Upper lobe of left lung (tissue), 6 donors: ENCODE results near the gene RNF114. TPM values are rescaled to one million over a fixed set of nuclear protein-coding genes. Genes with fewer than 3 reads are reported as not detected.

Experiments used
- ATAC-seq, 2 donors: fragments of 200-7000 bp; cut with Tn5 transposase; one replicate each; pipeline ENCODE4 v1.9.1; 2022; ENCODE audit warnings: mild to moderate bottlenecking in 2 of 2, moderate library complexity in 2 of 2; ENCODE audit not compliant: low FRiP score in 2 of 2
- DNase-seq, 2 donors: peaks; one replicate each; pipeline ENCODE4 v3.0.0-alpha.2; 2019 to 2020
- H3K27ac ChIP-seq, 4 donors: fragments of 200-600 bp; sonication (generic); one replicate each; pipeline ENCODE4 v1.5.1; 2016 to 2019
- H3K27me3 ChIP-seq, 4 donors: fragments of 200-600 bp; sonication (generic); one replicate each; pipeline ENCODE4 v1.5.1; 2017 to 2019
- H3K36me3 ChIP-seq, 4 donors: fragments of 200-600 bp; sonication (generic); one replicate each; pipeline ENCODE4 v1.5.1; 2016 to 2019
- H3K4me1 ChIP-seq, 4 donors: fragments of 200-600 bp; sonication (generic); one replicate each; pipeline ENCODE4 v1.5.1; 2018 to 2019
- H3K4me3 ChIP-seq, 4 donors: fragments of 200-600 bp; sonication (generic); one replicate each; pipeline ENCODE4 v1.5.1; 2017 to 2019; ENCODE audit warnings: mild to moderate bottlenecking in 2 of 4, moderate library complexity in 1 of 4
- H3K9me3 ChIP-seq, 4 donors: fragments of 200-600 bp; sonication (generic); one replicate each; pipeline ENCODE4 v1.5.1; 2018 to 2019
- CTCF ChIP-seq, 6 experiments: fragments of 450-650 bp in 4 of 6; fragments of 200-600 bp in 2 of 6; sonication (generic) in 2 of 6; IDR thresholded peaks; one replicate each; pipeline ENCODE4 v1.5.1; 2016 to 2019; ENCODE audit warnings: antibody characterized with exemption in 6 of 6
- EP300 ChIP-seq, 4 donors: sonication (generic); formaldehyde crosslinking; IDR thresholded peaks; one replicate each; pipeline ENCODE4 v1.5.1; 2017; ENCODE audit warnings: antibody characterized with exemption in 4 of 4, control low read depth in 2 of 4
- POLR2A ChIP-seq, 4 donors: fragments of 450-650 bp; IDR thresholded peaks; one replicate each; pipeline ENCODE4 v1.5.1; 2016 to 2017; ENCODE audit warnings: antibody characterized with exemption in 4 of 4, mild to moderate bottlenecking in 2 of 4
- POLR2AphosphoS5 ChIP-seq, 2 donors: sonication (generic); formaldehyde crosslinking; IDR thresholded peaks; one replicate each; pipeline ENCODE4 v1.5.1; 2017; ENCODE audit warnings: antibody characterized with exemption in 2 of 2
- WGBS, 2 donors: methylation state at CpG; one replicate each; pipeline ENCODE4 v1.1.5; 2017 to 2018; 5-methylcytosine and 5-hydroxymethylcytosine counted together
- total RNA-seq, 6 donors: library from RNA; depleted of rRNA in 4 of 6; stranded (reverse); fragments of >200 nt in 4 of 6; gene quantifications; one replicate each; pipeline versions ENCODE4 v1.1.0 to v1.2.1, GENCODE V29; 2016 to 2021
- donor health status: DM: no; HTN: no; CAD: no; lungs with moderate emphysema.
- donor health status: DM: no; HTN: yes; CAD: no; lungs with severe emphysema.

The RNF114 gene, protein sequence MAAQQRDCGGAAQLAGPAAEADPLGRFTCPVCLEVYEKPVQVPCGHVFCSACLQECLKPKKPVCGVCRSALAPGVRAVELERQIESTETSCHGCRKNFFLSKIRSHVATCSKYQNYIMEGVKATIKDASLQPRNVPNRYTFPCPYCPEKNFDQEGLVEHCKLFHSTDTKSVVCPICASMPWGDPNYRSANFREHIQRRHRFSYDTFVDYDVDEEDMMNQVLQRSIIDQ
- total RNA-seq, result 100 to 1,000 TPM in 4 of 6 donors, 10 to 100 TPM in 2; 72.4 to 248 (median 173) TPM

GRCh38 chr20:49936153-49937026 is at the start of gene RNF114:
TSS of gene RNF114 (plus strand) at chr20:49936397. CDS start at chr20:49936413, 16 bp downstream.
- WGBS, 2 donors, result 0 to 2% methylated on average over 31 to 63 of the region's 79 CpGs
- H3K4me3 ChIP-seq, result peak within 1 kb of the TSS; percentile 71 to 90 (median 88)

GRCh38 chr20:49886571-49887213 is 49.5 kb upstream of the RNF114 start:
- no peaks in the 10 kb centered on the region for H3K27me3 ChIP-seq
- H3K4me1 ChIP-seq, result peaks cover 44 to 52% (median 45%) of the 10 kb centered on the region in 4 donors
- no peak overlapping the region for H3K4me3 ChIP-seq
- TF ChIP-seq POLR2A (IDR thresholded peaks at IDR 0.05) (no peak), EP300 (IDR thresholded peaks at IDR 0.05) (no peak), CTCF (IDR thresholded peaks at IDR 0.05) (no peak), POLR2AphosphoS5 (IDR thresholded peaks at IDR 0.05) (no peak)
- peak overlapping the region; percentile 6 to 72 (median 34) for H3K27ac ChIP-seq
- peak in 1 of 2 donors; percentile 62 for DNase-seq
- no peaks in the 10 kb centered on the region for H3K9me3 ChIP-seq
- ATAC-seq, result no peak
- H3K36me3 ChIP-seq, result peaks cover 3 to 66% (median 49%) of the 10 kb centered on the region in 4 donors
- WGBS, 2 donors, result 64 to 89% methylated on average over 13 to 30 of the region's 30 CpGs

More at GRCh38 chr20:49936153-49937026, at the start of gene RNF114:
- H3K27me3 ChIP-seq, result peaks cover 0 to 2% (median 0%) of the 10 kb centered on the region in 4 donors
- peak; percentile 96 to 98 for ATAC-seq
- H3K36me3 ChIP-seq, result peaks cover 0 to 17% (median 2%) of the 10 kb centered on the region in 4 donors
- peak; percentile 91 to 99 for DNase-seq
- peak in 1 of 6 experiments; percentile 13 for TF ChIP-seq CTCF (IDR thresholded peaks at IDR 0.05)
- TF ChIP-seq EP300 (IDR thresholded peaks at IDR 0.05), result peak in 1 of 4 donors; percentile 64
- TF ChIP-seq POLR2AphosphoS5 (IDR thresholded peaks at IDR 0.05), result peak; percentile 97 to 99
- TF ChIP-seq POLR2A (IDR thresholded peaks at IDR 0.05), result peak in 3 of 4 donors; percentile 76 to 96 (median 96)
- peaks cover 30 to 50% (median 34%) of the 10 kb centered on the region in 4 donors for H3K4me1 ChIP-seq
- no peaks in the 10 kb centered on the region for H3K9me3 ChIP-seq
- H3K27ac ChIP-seq, result peak within 1 kb of the TSS; percentile 92 to 97 (median 96)

- WGBS, 2 donors, result 87 to 96% methylated on average over 20 to 30 of the region's 32 CpGs
- H3K27me3 ChIP-seq, result no peaks in the 10 kb centered on the region
- DNase-seq (peak in 1 of 2 donors; percentile 70), ATAC-seq (peak in 1 of 2 donors; percentile 26)
- no peak for TF ChIP-seq POLR2AphosphoS5 (IDR thresholded peaks at IDR 0.05)
- TF ChIP-seq POLR2A (IDR thresholded peaks at IDR 0.05), result no peak
- no peak for TF ChIP-seq EP300 (IDR thresholded peaks at IDR 0.05)
- no peak for TF ChIP-seq CTCF (IDR thresholded peaks at IDR 0.05)
- no peaks in the 10 kb centered on the region for H3K9me3 ChIP-seq
- peaks cover 3 to 58% (median 42%) of the 10 kb centered on the region in 4 donors for H3K36me3 ChIP-seq
- H3K4me1 ChIP-seq, result peaks cover 47 to 58% (median 50%) of the 10 kb centered on the region in 4 donors
- H3K4me3 ChIP-seq, result no peak overlapping the region
- H3K27ac ChIP-seq, result peak overlapping the region; percentile 6 to 72 (median 51)
Measured at GRCh38 chr20:49887251-49888211, 48.7 kb upstream of the RNF114 start.
